ENCODE results near the gene PTPRT.

- no peak for TF ChIP-seq POLR2A (IDR thresholded peaks at IDR 0.05)
- TF ChIP-seq, protein P1, sequence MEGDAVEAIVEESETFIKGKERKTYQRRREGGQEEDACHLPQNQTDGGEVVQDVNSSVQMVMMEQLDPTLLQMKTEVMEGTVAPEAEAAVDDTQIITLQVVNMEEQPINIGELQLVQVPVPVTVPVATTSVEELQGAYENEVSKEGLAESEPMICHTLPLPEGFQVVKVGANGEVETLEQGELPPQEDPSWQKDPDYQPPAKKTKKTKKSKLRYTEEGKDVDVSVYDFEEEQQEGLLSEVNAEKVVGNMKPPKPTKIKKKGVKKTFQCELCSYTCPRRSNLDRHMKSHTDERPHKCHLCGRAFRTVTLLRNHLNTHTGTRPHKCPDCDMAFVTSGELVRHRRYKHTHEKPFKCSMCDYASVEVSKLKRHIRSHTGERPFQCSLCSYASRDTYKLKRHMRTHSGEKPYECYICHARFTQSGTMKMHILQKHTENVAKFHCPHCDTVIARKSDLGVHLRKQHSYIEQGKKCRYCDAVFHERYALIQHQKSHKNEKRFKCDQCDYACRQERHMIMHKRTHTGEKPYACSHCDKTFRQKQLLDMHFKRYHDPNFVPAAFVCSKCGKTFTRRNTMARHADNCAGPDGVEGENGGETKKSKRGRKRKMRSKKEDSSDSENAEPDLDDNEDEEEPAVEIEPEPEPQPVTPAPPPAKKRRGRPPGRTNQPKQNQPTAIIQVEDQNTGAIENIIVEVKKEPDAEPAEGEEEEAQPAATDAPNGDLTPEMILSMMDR (IDR thresholded peaks at IDR 0.05), result no peak
Measured at GRCh38 chr20:42873259-42873658, 316.4 kb downstream of the PTPRT start.

All from breast epithelium (tissue), 3 donors.